ENCODE measurements around the gene CLECL1. TPM values are rescaled to one million over a fixed set of nuclear protein-coding genes. Genes with fewer than 3 reads are reported as not detected.

CLECL1 gene
- polyA plus RNA-seq, 1 donor from 2014 or later = not detected

GRCh38 chr12:9741726-9742125, 8.8 kb upstream of the CLECL1 start:
- Histone ChIP-seq H4K20me1 (ENCODE audit: insufficient read depth) (no peaks in the 10 kb centered on the region), H3K79me2 (replicated peaks; ENCODE audit: insufficient read depth, low read length) (no peaks in the 10 kb centered on the region), H2AFZ (ENCODE audit: low read depth, low read length) (no peak overlapping the region), H3K36me3 (ENCODE audit: insufficient read depth, low read length) (no peaks in the 10 kb centered on the region), H3K9me2 (ENCODE audit: insufficient read depth, low read length) (no peaks in the 10 kb centered on the region), H3K4me3 (ENCODE audit: low read length) (no peak overlapping the region), H3K27me3 (ENCODE audit: insufficient read depth, low read depth, low read length) (no peaks in the 10 kb centered on the region), H3K9ac (ENCODE audit: low read length) (no peak overlapping the region), H3K4me2 (ENCODE audit: low read length) (no peak overlapping the region), H3K9me3 (ENCODE audit: low read length) (no peaks in the 10 kb centered on the region), H3F3A (ENCODE audit: insufficient read depth, low read length, poor library complexity, severe bottlenecking) (no peaks in the 10 kb centered on the region), H3K27ac (ENCODE audit: low read length) (no peak overlapping the region)
- TF ChIP-seq EZH2 (IDR thresholded peaks at IDR 0.05; ENCODE audit: borderline replicate concordance, insufficient read depth, low read length, poor library complexity, severe bottlenecking) (no peak), EP300 (conservative IDR thresholded peaks at IDR 0.05; ENCODE audit: poor library complexity, severe bottlenecking) (no peak), CTCF (IDR thresholded peaks at IDR 0.05; ENCODE audit: poor library complexity, severe bottlenecking) (no peak), MXI1 (conservative IDR thresholded peaks at IDR 0.05; ENCODE audit: poor library complexity, severe bottlenecking) (no peak), RAD21 (conservative IDR thresholded peaks at IDR 0.05) (no peak), TAF1 (IDR thresholded peaks at IDR 0.05; ENCODE audit: low read depth) (no peak), SMC3 (conservative IDR thresholded peaks at IDR 0.05; ENCODE audit: poor library complexity) (no peak), POLR2AphosphoS5 (IDR thresholded peaks at IDR 0.05) (no peak)
- TF ChIP-seq, protein P1, sequence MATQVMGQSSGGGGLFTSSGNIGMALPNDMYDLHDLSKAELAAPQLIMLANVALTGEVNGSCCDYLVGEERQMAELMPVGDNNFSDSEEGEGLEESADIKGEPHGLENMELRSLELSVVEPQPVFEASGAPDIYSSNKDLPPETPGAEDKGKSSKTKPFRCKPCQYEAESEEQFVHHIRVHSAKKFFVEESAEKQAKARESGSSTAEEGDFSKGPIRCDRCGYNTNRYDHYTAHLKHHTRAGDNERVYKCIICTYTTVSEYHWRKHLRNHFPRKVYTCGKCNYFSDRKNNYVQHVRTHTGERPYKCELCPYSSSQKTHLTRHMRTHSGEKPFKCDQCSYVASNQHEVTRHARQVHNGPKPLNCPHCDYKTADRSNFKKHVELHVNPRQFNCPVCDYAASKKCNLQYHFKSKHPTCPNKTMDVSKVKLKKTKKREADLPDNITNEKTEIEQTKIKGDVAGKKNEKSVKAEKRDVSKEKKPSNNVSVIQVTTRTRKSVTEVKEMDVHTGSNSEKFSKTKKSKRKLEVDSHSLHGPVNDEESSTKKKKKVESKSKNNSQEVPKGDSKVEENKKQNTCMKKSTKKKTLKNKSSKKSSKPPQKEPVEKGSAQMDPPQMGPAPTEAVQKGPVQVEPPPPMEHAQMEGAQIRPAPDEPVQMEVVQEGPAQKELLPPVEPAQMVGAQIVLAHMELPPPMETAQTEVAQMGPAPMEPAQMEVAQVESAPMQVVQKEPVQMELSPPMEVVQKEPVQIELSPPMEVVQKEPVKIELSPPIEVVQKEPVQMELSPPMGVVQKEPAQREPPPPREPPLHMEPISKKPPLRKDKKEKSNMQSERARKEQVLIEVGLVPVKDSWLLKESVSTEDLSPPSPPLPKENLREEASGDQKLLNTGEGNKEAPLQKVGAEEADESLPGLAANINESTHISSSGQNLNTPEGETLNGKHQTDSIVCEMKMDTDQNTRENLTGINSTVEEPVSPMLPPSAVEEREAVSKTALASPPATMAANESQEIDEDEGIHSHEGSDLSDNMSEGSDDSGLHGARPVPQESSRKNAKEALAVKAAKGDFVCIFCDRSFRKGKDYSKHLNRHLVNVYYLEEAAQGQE (IDR thresholded peaks at IDR 0.05; ENCODE audit: borderline replicate concordance) = no peak

DNA sequence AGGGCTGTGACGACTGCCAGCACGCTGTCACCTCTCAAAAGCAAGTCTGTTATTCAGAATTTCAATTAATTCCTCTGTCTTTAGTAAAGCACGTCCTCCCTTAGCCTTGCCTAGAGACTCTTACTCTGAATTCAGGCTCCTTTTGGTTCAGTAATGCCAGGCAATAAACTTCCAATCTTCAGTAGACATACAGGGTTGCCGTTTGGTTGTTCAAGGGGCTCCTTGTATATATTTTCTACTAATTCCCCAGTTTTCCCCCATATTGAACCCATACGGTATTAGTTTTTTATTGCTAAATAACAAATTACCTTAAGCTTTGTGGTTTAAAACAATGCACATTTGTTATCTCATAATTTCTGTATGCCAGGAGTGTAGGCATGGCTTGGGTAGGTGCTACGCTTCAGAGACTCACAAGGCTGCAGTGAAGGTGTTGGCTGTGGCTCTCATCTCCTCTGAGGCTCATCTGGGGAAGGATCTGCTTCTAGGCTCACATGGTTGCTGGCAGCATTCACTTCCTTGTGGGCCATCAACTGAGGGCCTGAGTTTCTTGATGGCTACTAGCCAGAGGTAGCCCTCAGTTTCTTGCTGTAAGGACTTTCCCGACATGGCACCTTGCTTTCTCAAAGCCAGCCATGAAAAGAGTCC, 7.3 kb upstream of the CLECL1 start:
- no peaks in the 10 kb centered on the region for H3K79me2 ChIP-seq (replicated peaks; ENCODE audit: insufficient read depth, low read length)
- no peaks in the 10 kb centered on the region for H3K9me2 ChIP-seq (ENCODE audit: insufficient read depth, low read length)
- no peak overlapping the region for H3K4me3 ChIP-seq (ENCODE audit: low read length)
- TF ChIP-seq TAF1 (IDR thresholded peaks at IDR 0.05; ENCODE audit: low read depth) (no peak), EZH2 (IDR thresholded peaks at IDR 0.05; ENCODE audit: borderline replicate concordance, insufficient read depth, low read length, poor library complexity, severe bottlenecking) (no peak), EP300 (conservative IDR thresholded peaks at IDR 0.05; ENCODE audit: poor library complexity, severe bottlenecking) (no peak), CTCF (IDR thresholded peaks at IDR 0.05; ENCODE audit: poor library complexity, severe bottlenecking) (no peak), MXI1 (conservative IDR thresholded peaks at IDR 0.05; ENCODE audit: poor library complexity, severe bottlenecking) (no peak), SMC3 (conservative IDR thresholded peaks at IDR 0.05; ENCODE audit: poor library complexity) (no peak), RAD21 (conservative IDR thresholded peaks at IDR 0.05) (no peak), POLR2AphosphoS5 (IDR thresholded peaks at IDR 0.05) (no peak)
- TF ChIP-seq, protein P1 (IDR thresholded peaks at IDR 0.05; ENCODE audit: borderline replicate concordance) = no peak
- H3K36me3 ChIP-seq (ENCODE audit: insufficient read depth, low read length) = no peaks in the 10 kb centered on the region
- no peaks in the 10 kb centered on the region for H4K20me1 ChIP-seq (ENCODE audit: insufficient read depth)
- H3K9me3 ChIP-seq (ENCODE audit: low read length) = no peaks in the 10 kb centered on the region
- H3K27ac ChIP-seq (ENCODE audit: low read length) = no peak overlapping the region
- H3K4me2 ChIP-seq (ENCODE audit: low read length) = no peak overlapping the region
- no peak overlapping the region for H2AFZ ChIP-seq (ENCODE audit: low read depth, low read length)
- H3K9ac ChIP-seq (ENCODE audit: low read length) = no peak overlapping the region
- no peaks in the 10 kb centered on the region for H3K27me3 ChIP-seq (ENCODE audit: insufficient read depth, low read depth, low read length)
- H3F3A ChIP-seq (ENCODE audit: insufficient read depth, low read length, poor library complexity, severe bottlenecking) = no peaks in the 10 kb centered on the region
